GM18861 (cell line): ENCODE data around the gene ZNF277.
A peak's percentile ranks its signal among the peaks of the same experiment; 100 is the strongest.
"Not testable (repeated sequence)": the region's sequence is repeated elsewhere in the genome, so short reads cannot be mapped to it uniquely, and the experiment has no call there.

Experiments
- ATAC-seq: cut with Tn5 transposase; IDR thresholded peaks from one replicate; pipeline ENCODE4 v1.9.1; 2021; ENCODE audit not compliant: unreplicated experiment

ZNF277 gene

GRCh38 chr7:112286250-112287086 is 80.0 kb downstream of the ZNF277 start:
- peak; percentile 62 for ATAC-seq

GRCh38 chr7:112288301-112288700 is 81.8 kb downstream of the ZNF277 start:
- no peak for ATAC-seq

- ATAC-seq: no peak
These were observed 83.6 kb downstream of the ZNF277 start for GRCh38 chr7:112290065-112290464.

GRCh38 chr7:112292162-112292561 is 85.7 kb downstream of the ZNF277 start:
- no peak for ATAC-seq

GRCh38 chr7:112293416-112293815 is 86.9 kb downstream of the ZNF277 start:
- ATAC-seq: no peak

GRCh38 chr7:112296432-112296831 is 89.9 kb downstream of the ZNF277 start:
- ATAC-seq: no peak

- no peak for ATAC-seq
These were observed 91.2 kb downstream of the ZNF277 start for GRCh38 chr7:112297681-112298080.

- no peak for ATAC-seq
These were observed 92.1 kb downstream of the ZNF277 start for GRCh38 chr7:112298543-112299100.

GRCh38 chr7:112300072-112300471 is 93.6 kb downstream of the ZNF277 start:
- ATAC-seq: no peak

GRCh38 chr7:112300831-112301407 is 94.4 kb downstream of the ZNF277 start:
- no peak for ATAC-seq

GRCh38 chr7:112302566-112302965 is 96.1 kb downstream of the ZNF277 start:
- ATAC-seq: no peak

- no peak for ATAC-seq
These were observed 100.4 kb downstream of the ZNF277 start for GRCh38 chr7:112306903-112307302.

- ATAC-seq: no peak
These were observed 101.0 kb downstream of the ZNF277 start for GRCh38 chr7:112307506-112307905.

- ATAC-seq: no peak
These were observed 102.5 kb downstream of the ZNF277 start for GRCh38 chr7:112308974-112309373.

- not testable (repeated sequence) for ATAC-seq
These were observed 110.3 kb downstream of the ZNF277 start for GRCh38 chr7:112316803-112317202.

GRCh38 chr7:112322070-112322469 is 115.6 kb downstream of the ZNF277 start:
- ATAC-seq: no peak

- no peak for ATAC-seq
These were observed 121.1 kb downstream of the ZNF277 start for GRCh38 chr7:112327566-112327965.

- ATAC-seq: peak; percentile 66
These were observed 125.0 kb downstream of the ZNF277 start for GRCh38 chr7:112331492-112331891.

- no peak for ATAC-seq
These were observed 127.9 kb downstream of the ZNF277 start for GRCh38 chr7:112334366-112334765.

GRCh38 chr7:112336261-112336660 is 129.8 kb downstream of the ZNF277 start:
- no peak for ATAC-seq

GRCh38 chr7:112336936-112337576 is 130.6 kb downstream of the ZNF277 start:
- ATAC-seq: no peak

- no peak for ATAC-seq
These were observed 131.4 kb downstream of the ZNF277 start for GRCh38 chr7:112337892-112338291.
